Measurements from ENCODE around the gene ESPNL.

Gene ESPNL

GRCh38 chr2:238075397-238075796 is 24.7 kb upstream of the ESPNL start:
- no peak overlapping the region for H3K9ac ChIP-seq (ENCODE audit: low read length)
- H3K27ac ChIP-seq (ENCODE audit: low read depth, low read length): no peak overlapping the region
- no peak overlapping the region for H4K91ac ChIP-seq (ENCODE audit: low read depth, low read length)
- no peaks in the 10 kb centered on the region for H3K79me1 ChIP-seq (ENCODE audit: low read length)
- H3K9me3 ChIP-seq (ENCODE audit: insufficient read depth, low read depth, low read length): no peaks in the 10 kb centered on the region
- no peaks in the 10 kb centered on the region for H3K27me3 ChIP-seq (ENCODE audit: insufficient read depth, low read length)
- H3K14ac ChIP-seq (ENCODE audit: low read length): no peak overlapping the region
- H3K79me2 ChIP-seq (ENCODE audit: control insufficient read depth, insufficient read depth, low read length, poor library complexity): no peaks in the 10 kb centered on the region
- no peak overlapping the region for H4K12ac ChIP-seq (ENCODE audit: low read depth, low read length)
- H3K4me2 ChIP-seq (ENCODE audit: low read length): no peak overlapping the region
- no peak overlapping the region for H2BK5ac ChIP-seq (ENCODE audit: low read depth, low read length, poor library complexity)
- no peak overlapping the region for H2AFZ ChIP-seq (ENCODE audit: insufficient read depth, low read length, poor library complexity)
- DNase-seq: no peak
- H3K4me3 ChIP-seq (ENCODE audit: low read depth, low read length): no peak overlapping the region
- H3K4ac ChIP-seq (ENCODE audit: low read depth, low read length): no peak overlapping the region
- H2AK5ac ChIP-seq (ENCODE audit: low read length): no peak overlapping the region
- H2BK120ac ChIP-seq (ENCODE audit: insufficient read depth, low read length, poor library complexity): no peak overlapping the region
- no peak overlapping the region for H4K8ac ChIP-seq (ENCODE audit: low read depth, low read length)
- no peak overlapping the region for H3K18ac ChIP-seq (ENCODE audit: low read length)
- H2BK12ac ChIP-seq (ENCODE audit: low read length): no peak overlapping the region
- H3K4me1 ChIP-seq (ENCODE audit: control insufficient read depth in 1 of 2, insufficient read depth in 2 of 2, low read length in 2 of 2): no peaks in the 10 kb centered on the region
- H3K23ac ChIP-seq (ENCODE audit: low read length): no peak overlapping the region
- peaks cover 3 to 4% of the 10 kb centered on the region in 2 experiments for H3K36me3 ChIP-seq (ENCODE audit: control insufficient read depth in 1 of 2, insufficient read depth in 2 of 2, low read length in 2 of 2)

- H3K9ac ChIP-seq (ENCODE audit: low read length): no peak overlapping the region
- no peak overlapping the region for H3K4ac ChIP-seq (ENCODE audit: low read depth, low read length)
- no peak overlapping the region for H2BK120ac ChIP-seq (ENCODE audit: insufficient read depth, low read length, poor library complexity)
- H3K4me2 ChIP-seq (ENCODE audit: low read length): no peak overlapping the region
- WGBS (ENCODE audit: extremely low coverage, insufficient coverage, insufficient read length): no CpG with 5 or more reads among the region's 1 CpG
- no peak overlapping the region for H3K4me3 ChIP-seq (ENCODE audit: low read depth, low read length)
- peaks cover 12 to 15% of the 10 kb centered on the region in 2 experiments for H3K36me3 ChIP-seq (ENCODE audit: control insufficient read depth in 1 of 2, insufficient read depth in 2 of 2, low read length in 2 of 2)
- H3K18ac ChIP-seq (ENCODE audit: low read length): no peak overlapping the region
- H2AFZ ChIP-seq (ENCODE audit: insufficient read depth, low read length, poor library complexity): no peak overlapping the region
- H4K8ac ChIP-seq (ENCODE audit: low read depth, low read length): no peak overlapping the region
- H3K14ac ChIP-seq (ENCODE audit: low read length): no peak overlapping the region
- H3K23ac ChIP-seq (ENCODE audit: low read length): no peak overlapping the region
- H3K79me1 ChIP-seq (ENCODE audit: low read length): no peaks in the 10 kb centered on the region
- H3K27me3 ChIP-seq (ENCODE audit: insufficient read depth, low read length): no peaks in the 10 kb centered on the region
- no peak overlapping the region for H2BK5ac ChIP-seq (ENCODE audit: low read depth, low read length, poor library complexity)
- no peak overlapping the region for H3K27ac ChIP-seq (ENCODE audit: low read depth, low read length)
- H2BK12ac ChIP-seq (ENCODE audit: low read length): no peak overlapping the region
- H3K4me1 ChIP-seq (ENCODE audit: control insufficient read depth in 1 of 2, insufficient read depth in 2 of 2, low read length in 2 of 2): no peaks in the 10 kb centered on the region
- no peak for DNase-seq
- no peak overlapping the region for H4K91ac ChIP-seq (ENCODE audit: low read depth, low read length)
- H2AK5ac ChIP-seq (ENCODE audit: low read length): no peak overlapping the region
- H4K12ac ChIP-seq (ENCODE audit: low read depth, low read length): no peak overlapping the region
- H3K79me2 ChIP-seq (ENCODE audit: control insufficient read depth, insufficient read depth, low read length, poor library complexity): no peaks in the 10 kb centered on the region
- no peaks in the 10 kb centered on the region for H3K9me3 ChIP-seq (ENCODE audit: insufficient read depth, low read depth, low read length)
Measured at GRCh38 chr2:238077292-238077691, 22.8 kb upstream of the ESPNL start.

- H4K12ac ChIP-seq (ENCODE audit: low read depth, low read length): no peak overlapping the region
- H3K9ac ChIP-seq (ENCODE audit: low read length): no peak overlapping the region
- H2BK120ac ChIP-seq (ENCODE audit: insufficient read depth, low read length, poor library complexity): no peak overlapping the region
- no peaks in the 10 kb centered on the region for H3K4me1 ChIP-seq (ENCODE audit: control insufficient read depth in 1 of 2, insufficient read depth in 2 of 2, low read length in 2 of 2)
- no peak overlapping the region for H2AFZ ChIP-seq (ENCODE audit: insufficient read depth, low read length, poor library complexity)
- no peak overlapping the region for H2BK12ac ChIP-seq (ENCODE audit: low read length)
- no peak overlapping the region for H3K4ac ChIP-seq (ENCODE audit: low read depth, low read length)
- no peaks in the 10 kb centered on the region for H3K79me2 ChIP-seq (ENCODE audit: control insufficient read depth, insufficient read depth, low read length, poor library complexity)
- H3K36me3 ChIP-seq (ENCODE audit: control insufficient read depth in 1 of 2, insufficient read depth in 2 of 2, low read length in 2 of 2): peaks cover 16 to 20% of the 10 kb centered on the region in 2 experiments
- H3K18ac ChIP-seq (ENCODE audit: low read length): no peak overlapping the region
- no peak for DNase-seq
- no peak overlapping the region for H3K27ac ChIP-seq (ENCODE audit: low read depth, low read length)
- no peaks in the 10 kb centered on the region for H3K27me3 ChIP-seq (ENCODE audit: insufficient read depth, low read length)
- no peak overlapping the region for H4K8ac ChIP-seq (ENCODE audit: low read depth, low read length)
- no peak overlapping the region for H3K14ac ChIP-seq (ENCODE audit: low read length)
- no CpG with 5 or more reads among the region's 2 CpGs for WGBS (ENCODE audit: extremely low coverage, insufficient coverage, insufficient read length)
- no peak overlapping the region for H3K4me3 ChIP-seq (ENCODE audit: low read depth, low read length)
- no peaks in the 10 kb centered on the region for H3K79me1 ChIP-seq (ENCODE audit: low read length)
- H3K9me3 ChIP-seq (ENCODE audit: insufficient read depth, low read depth, low read length): no peaks in the 10 kb centered on the region
- H2AK5ac ChIP-seq (ENCODE audit: low read length): no peak overlapping the region
- no peak overlapping the region for H2BK5ac ChIP-seq (ENCODE audit: low read depth, low read length, poor library complexity)
- no peak overlapping the region for H3K4me2 ChIP-seq (ENCODE audit: low read length)
- H3K23ac ChIP-seq (ENCODE audit: low read length): no peak overlapping the region
- no peak overlapping the region for H4K91ac ChIP-seq (ENCODE audit: low read depth, low read length)
Measured at GRCh38 chr2:238079874-238080327, 20.2 kb upstream of the ESPNL start.

DNA sequence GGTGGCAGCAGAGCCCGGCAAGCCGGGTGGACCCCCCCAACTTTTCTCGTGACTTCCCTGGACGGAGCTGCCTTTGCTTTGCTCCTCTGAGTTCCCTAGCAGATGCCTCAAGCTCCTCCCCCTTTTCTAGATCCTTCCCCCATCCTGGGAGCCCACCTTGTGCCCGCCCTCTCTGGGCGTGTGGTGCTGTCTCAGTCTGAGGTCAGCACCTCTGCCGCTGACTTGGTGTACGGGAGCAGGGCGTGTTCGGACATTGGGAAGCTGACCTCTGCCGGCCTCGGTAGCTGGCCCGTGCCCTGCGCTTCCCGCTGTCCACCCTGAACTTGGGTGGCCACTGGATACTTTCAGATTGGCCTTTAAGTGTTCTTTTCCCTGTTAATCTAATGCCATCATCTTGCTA is 19.6 kb upstream of the ESPNL start:
- Histone ChIP-seq H3K36me3 (ENCODE audit: control insufficient read depth in 1 of 2, insufficient read depth in 2 of 2, low read length in 2 of 2) (peaks cover 16 to 20% of the 10 kb centered on the region in 2 experiments), H3K27ac (ENCODE audit: low read depth, low read length) (no peak overlapping the region), H4K8ac (ENCODE audit: low read depth, low read length) (no peak overlapping the region), H3K23ac (ENCODE audit: low read length) (no peak overlapping the region), H3K79me1 (ENCODE audit: low read length) (no peaks in the 10 kb centered on the region), H2BK120ac (ENCODE audit: insufficient read depth, low read length, poor library complexity) (no peak overlapping the region), H2AFZ (ENCODE audit: insufficient read depth, low read length, poor library complexity) (no peak overlapping the region), H3K9ac (ENCODE audit: low read length) (no peak overlapping the region), H3K27me3 (ENCODE audit: insufficient read depth, low read length) (no peaks in the 10 kb centered on the region), H2BK12ac (ENCODE audit: low read length) (no peak overlapping the region), H3K4ac (ENCODE audit: low read depth, low read length) (no peak overlapping the region), H4K91ac (ENCODE audit: low read depth, low read length) (no peak overlapping the region), H3K4me3 (ENCODE audit: low read depth, low read length) (no peak overlapping the region), H3K9me3 (ENCODE audit: insufficient read depth, low read depth, low read length) (no peaks in the 10 kb centered on the region), H2BK5ac (ENCODE audit: low read depth, low read length, poor library complexity) (no peak overlapping the region), H3K18ac (ENCODE audit: low read length) (no peak overlapping the region), H3K4me2 (ENCODE audit: low read length) (no peak overlapping the region), H3K4me1 (ENCODE audit: control insufficient read depth in 1 of 2, insufficient read depth in 2 of 2, low read length in 2 of 2) (no peaks in the 10 kb centered on the region), H3K79me2 (ENCODE audit: control insufficient read depth, insufficient read depth, low read length, poor library complexity) (no peaks in the 10 kb centered on the region), H3K14ac (ENCODE audit: low read length) (no peak overlapping the region), H2AK5ac (ENCODE audit: low read length) (no peak overlapping the region), H4K12ac (ENCODE audit: low read depth, low read length) (no peak overlapping the region)
- no CpG with 5 or more reads among the region's 15 CpGs for WGBS (ENCODE audit: extremely low coverage, insufficient coverage, insufficient read length)
- no peak for DNase-seq

All from trophoblast cell (in vitro differentiated cells and primary cell).